Kidney (tissue), 14 donors: ENCODE measurements around the gene SH3TC2. TPM values are rescaled to one million over a fixed set of nuclear protein-coding genes. Genes with fewer than 3 reads are reported as not detected.

Experiments
- DNase-seq, 5 donors: peaks; one replicate each; pipeline ENCODE4 v3.0.0-alpha.2; 2013 to 2020
- FAIRE-seq: peaks from 2 replicates; lab custom pipeline; 2012; peaks lifted over from hg19 to GRCh38; lab: Jason Lieb, UNC
- H3K27ac ChIP-seq, 2 donors: one replicate each; pipeline ENCODE4 v1.7.0; 2013; ENCODE audit warnings: low read depth in 2 of 2, low read length in 2 of 2, inconsistent platforms in 1 of 2
- H3K27me3 ChIP-seq: one replicate; pipeline ENCODE4 v1.7.1; 2013; ENCODE audit warnings: low read length, inconsistent platforms; ENCODE audit not compliant: control insufficient read depth, insufficient read depth
- H3K36me3 ChIP-seq, 3 donors: one replicate each; pipeline versions ENCODE4 v1.7.0 to v1.7.1; 2013; ENCODE audit warnings: low read length in 3 of 3, control low read depth in 1 of 3, inconsistent platforms in 1 of 3; ENCODE audit not compliant: insufficient read depth in 3 of 3, control insufficient read depth in 2 of 3
- H3K4me1 ChIP-seq, 3 donors: one replicate each; pipeline versions ENCODE4 v1.7.0 to v1.7.1; 2013; ENCODE audit warnings: low read length in 3 of 3, inconsistent platforms in 1 of 3, low read depth in 1 of 3; ENCODE audit not compliant: control insufficient read depth in 2 of 3, insufficient read depth in 2 of 3
- H3K4me3 ChIP-seq, 3 donors: one replicate each; pipeline versions ENCODE4 v1.7.0 to v1.8.1; 2013; ENCODE audit warnings: low read length in 3 of 3, control low read depth in 1 of 3, inconsistent platforms in 1 of 3
- H3K9ac ChIP-seq, 3 donors: one replicate each; pipeline versions ENCODE4 v1.7.0 to v1.7.1; 2013; ENCODE audit warnings: low read length in 3 of 3, control low read depth in 1 of 3, inconsistent platforms in 1 of 3
- H3K9me3 ChIP-seq, 3 donors: one replicate each; pipeline versions ENCODE4 v1.7.0 to v1.7.1; 2013; ENCODE audit warnings: low read length in 3 of 3, control low read depth in 1 of 3, inconsistent platforms in 1 of 3; ENCODE audit not compliant: control insufficient read depth in 2 of 3, insufficient read depth in 1 of 3
- intact Hi-C: fragments of 100-400 bp; cut with DNase I; formaldehyde crosslinking; loops from one replicate; pipeline ENCODE4 v1.11.1; 2022
- polyA plus RNA-seq: library from polyadenylated mRNA; stranded (reverse); fragments of 350-450 nt; fragmentation: Illumina TruSeq; extraction: RNeasy Lipid Tissue Mini Kit (QIAGEN cat#74804); gene quantifications from one replicate; pipeline ENCODE4 v1.2.3, GENCODE V29; 2014; ENCODE audit warnings: low read depth, low replicate concordance; ENCODE audit not compliant: insufficient read depth
- total RNA-seq: library from RNA; stranded (reverse); fragmentation: NEBNext Ultra II Directional; extraction: Animal tissue kit (Norgen Biotek cat#: 25700); gene quantifications from one replicate; pipeline ENCODE4 v1.2.1, GENCODE V29; 2021
- TF ChIP-seq, protein P1 (sequence below): IDR thresholded peaks from 3 replicates; pipeline ENCODE4 v1.5.1; 2012; ENCODE audit warnings: mild to moderate bottlenecking, moderate library complexity, borderline replicate concordance; ENCODE audit not compliant: insufficient read depth; ENCODE audit errors: extremely low read depth
- donor health status: control.
- donor health status: control.
- donor health status: control.
- donor health status: control.
- donor health status: control.
- donor health status: DM: yes; HTN: yes; CAD: no.
- donor health status: Normal renal cell carcinoma (clear cell type).

Gene SH3TC2
- total and polyA plus RNA-seq, 2 donors from 2014 or later, result 0.17 to 1.3 TPM

DNA sequence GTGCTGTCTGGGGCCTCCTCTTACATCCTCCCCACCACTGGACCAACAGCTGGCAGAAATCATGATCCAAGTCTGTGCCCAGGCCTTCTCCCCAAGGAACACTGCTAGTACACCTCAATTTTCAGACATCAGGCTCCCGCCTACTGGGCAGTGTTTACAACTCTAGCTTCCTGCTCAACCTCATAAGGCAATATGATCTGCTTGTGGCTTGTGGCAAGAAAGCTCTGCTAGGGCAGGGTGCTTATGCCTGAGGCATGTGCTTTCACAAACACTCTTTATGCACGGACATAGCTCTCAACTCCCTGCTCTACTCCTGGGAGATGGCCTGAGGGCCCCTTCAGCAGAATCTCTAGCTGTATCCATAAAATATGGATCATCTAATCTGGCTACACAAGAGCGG, 32.5 kb downstream of the SH3TC2 start:
- intact Hi-C loops, result loop anchor here (10.0 kb wide), 1 partner anchor 296 kb away; no protein-coding TSS in a partner anchor

DNA sequence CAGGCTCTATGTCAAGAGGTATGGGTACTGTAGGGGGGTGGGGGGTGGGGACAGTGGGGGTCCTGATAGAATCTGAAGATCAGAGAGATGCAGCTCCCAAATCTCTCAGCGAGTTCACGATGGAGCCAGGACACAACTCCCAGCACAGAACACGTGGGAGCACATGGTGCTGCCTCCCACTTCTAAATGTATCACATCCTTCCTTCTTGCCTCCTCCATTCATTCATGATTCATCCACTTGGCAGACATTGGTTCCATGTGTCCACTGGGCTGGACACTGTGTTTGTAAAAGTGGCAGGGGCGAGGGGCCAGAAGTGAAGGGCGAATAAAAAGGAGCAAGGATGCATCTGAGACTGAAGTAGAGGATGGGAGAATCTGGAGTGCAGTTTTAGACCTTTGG, 33.9 kb downstream of the SH3TC2 start:
- Histone ChIP-seq H3K27ac (no peak overlapping the region), H3K27me3 (no peaks in the 10 kb centered on the region), H3K36me3 (no peaks in the 10 kb centered on the region), H3K9ac (no peak overlapping the region), H3K4me1 (no peaks in the 10 kb centered on the region), H3K4me3 (no peak overlapping the region), H3K9me3 (no peaks in the 10 kb centered on the region)
- intact Hi-C loops, result no loop called here
- DNase-seq (no peak), FAIRE-seq (no peak)
- TF ChIP-seq, protein P1, sequence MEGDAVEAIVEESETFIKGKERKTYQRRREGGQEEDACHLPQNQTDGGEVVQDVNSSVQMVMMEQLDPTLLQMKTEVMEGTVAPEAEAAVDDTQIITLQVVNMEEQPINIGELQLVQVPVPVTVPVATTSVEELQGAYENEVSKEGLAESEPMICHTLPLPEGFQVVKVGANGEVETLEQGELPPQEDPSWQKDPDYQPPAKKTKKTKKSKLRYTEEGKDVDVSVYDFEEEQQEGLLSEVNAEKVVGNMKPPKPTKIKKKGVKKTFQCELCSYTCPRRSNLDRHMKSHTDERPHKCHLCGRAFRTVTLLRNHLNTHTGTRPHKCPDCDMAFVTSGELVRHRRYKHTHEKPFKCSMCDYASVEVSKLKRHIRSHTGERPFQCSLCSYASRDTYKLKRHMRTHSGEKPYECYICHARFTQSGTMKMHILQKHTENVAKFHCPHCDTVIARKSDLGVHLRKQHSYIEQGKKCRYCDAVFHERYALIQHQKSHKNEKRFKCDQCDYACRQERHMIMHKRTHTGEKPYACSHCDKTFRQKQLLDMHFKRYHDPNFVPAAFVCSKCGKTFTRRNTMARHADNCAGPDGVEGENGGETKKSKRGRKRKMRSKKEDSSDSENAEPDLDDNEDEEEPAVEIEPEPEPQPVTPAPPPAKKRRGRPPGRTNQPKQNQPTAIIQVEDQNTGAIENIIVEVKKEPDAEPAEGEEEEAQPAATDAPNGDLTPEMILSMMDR, result no peak

More for the DNA sequence above, 32.5 kb downstream of the SH3TC2 start:
- TF ChIP-seq, protein P1, result no peak
- no peak for FAIRE-seq
- Histone ChIP-seq H3K4me3 (no peak overlapping the region), H3K9me3 (no peaks in the 10 kb centered on the region), H3K27me3 (no peaks in the 10 kb centered on the region), H3K4me1 (no peaks in the 10 kb centered on the region), H3K27ac (no peak overlapping the region), H3K9ac (no peak overlapping the region), H3K36me3 (no peaks in the 10 kb centered on the region)
- no peak for DNase-seq

DNA sequence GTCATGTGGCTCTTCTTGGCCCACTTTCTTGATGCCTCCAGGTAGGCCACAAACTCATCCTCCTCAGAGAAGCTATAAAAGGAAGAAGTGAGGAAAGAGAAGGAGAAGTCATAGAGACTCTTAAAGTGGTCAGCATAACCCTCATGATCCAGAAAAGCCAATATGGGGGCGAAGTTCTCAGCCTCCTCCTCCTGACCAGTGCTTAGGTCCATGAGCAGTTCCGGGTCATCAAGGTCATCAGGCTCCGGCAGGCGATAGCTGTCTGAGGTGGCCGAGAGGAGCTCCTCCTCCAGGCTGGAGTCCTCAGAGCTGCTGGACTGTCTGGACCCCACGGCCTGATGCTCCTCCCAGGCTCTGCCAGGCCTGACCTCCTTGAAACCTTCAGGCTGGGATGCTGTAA, 34.7 kb downstream of the SH3TC2 start:
- no peak overlapping the region for H3K9ac ChIP-seq
- no peaks in the 10 kb centered on the region for H3K9me3 ChIP-seq
- FAIRE-seq, result no peak
- H3K27ac ChIP-seq, result no peak overlapping the region
- H3K36me3 ChIP-seq, result no peaks in the 10 kb centered on the region
- TF ChIP-seq, protein P1, result no peak
- DNase-seq, result no peak
- no peaks in the 10 kb centered on the region for H3K4me1 ChIP-seq
- intact Hi-C loops, result no loop called here
- no peak overlapping the region for H3K4me3 ChIP-seq
- H3K27me3 ChIP-seq, result no peaks in the 10 kb centered on the region

DNA sequence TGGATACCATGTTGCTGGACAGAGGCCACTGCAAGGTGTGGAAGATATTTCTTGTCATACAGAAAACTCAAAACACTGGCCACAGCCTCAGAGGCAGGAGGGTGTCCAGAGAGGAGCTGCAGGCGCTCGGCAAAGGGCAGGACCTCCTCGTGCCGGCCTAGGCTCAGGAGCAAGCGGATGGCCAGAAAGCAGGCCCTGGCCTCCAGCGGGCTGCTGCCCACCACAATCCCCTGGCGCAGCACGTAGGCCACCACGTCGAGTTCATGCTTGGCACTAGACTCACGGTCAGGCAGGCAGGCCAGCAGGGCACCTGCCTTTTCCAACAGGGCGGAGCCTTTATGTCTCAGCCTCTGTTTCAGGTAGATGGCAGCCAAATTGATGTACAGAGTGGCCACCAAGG, 35.2 kb downstream of the SH3TC2 start:
- intact Hi-C loops, result no loop called here
- Histone ChIP-seq H3K36me3 (no peaks in the 10 kb centered on the region), H3K4me1 (no peaks in the 10 kb centered on the region), H3K9me3 (no peaks in the 10 kb centered on the region), H3K27me3 (no peaks in the 10 kb centered on the region), H3K9ac (no peak overlapping the region), H3K27ac (no peak overlapping the region), H3K4me3 (no peak overlapping the region)
- TF ChIP-seq, protein P1, result no peak
- DNase-seq (no peak), FAIRE-seq (no peak)
